HAP-1 (cell line): ENCODE data around the gene TMC1.

Experiments used
- DNase-seq, 2 experiments: peaks; one replicate each; pipeline ENCODE4 v3.0.0-alpha.2; 2016 to 2020; ENCODE audit warnings: low spot score in 2 of 2
- H3K27me3 ChIP-seq: fragments of 250-450 bp; sonication (Bioruptor Pico); 2 replicates; pipeline ENCODE4 v1.5.1; 2020; ENCODE audit warnings: low read depth, mild to moderate bottlenecking, moderate library complexity
- H3K36me3 ChIP-seq: fragments of 250-450 bp; sonication (Bioruptor Pico); replicated peaks from 2 replicates; pipeline ENCODE4 v1.5.1; 2020; ENCODE audit warnings: mild to moderate bottlenecking
- H3K4me1 ChIP-seq: fragments of 250-450 bp; sonication (Bioruptor Pico); 2 replicates; pipeline ENCODE4 v1.5.1; 2020; ENCODE audit warnings: mild to moderate bottlenecking
- H3K4me3 ChIP-seq: fragments of 250-450 bp; sonication (Bioruptor Pico); 2 replicates; pipeline ENCODE4 v1.5.1; 2020; ENCODE audit warnings: mild to moderate bottlenecking, moderate library complexity
- H3K9me3 ChIP-seq: fragments of 250-450 bp; sonication (Bioruptor Pico); 2 replicates; pipeline ENCODE4 v1.5.1; 2020; ENCODE audit warnings: mild to moderate bottlenecking, moderate library complexity
- in situ Hi-C: fragments of 300-500 bp; cut with MboI; formaldehyde crosslinking; loops from 3 replicates; pipeline ENCODE4 v1.14.3; 2020; ENCODE audit warnings: low sequenced_read_pairs, inconsistent platforms, mixed read lengths

TMC1 gene

DNA sequence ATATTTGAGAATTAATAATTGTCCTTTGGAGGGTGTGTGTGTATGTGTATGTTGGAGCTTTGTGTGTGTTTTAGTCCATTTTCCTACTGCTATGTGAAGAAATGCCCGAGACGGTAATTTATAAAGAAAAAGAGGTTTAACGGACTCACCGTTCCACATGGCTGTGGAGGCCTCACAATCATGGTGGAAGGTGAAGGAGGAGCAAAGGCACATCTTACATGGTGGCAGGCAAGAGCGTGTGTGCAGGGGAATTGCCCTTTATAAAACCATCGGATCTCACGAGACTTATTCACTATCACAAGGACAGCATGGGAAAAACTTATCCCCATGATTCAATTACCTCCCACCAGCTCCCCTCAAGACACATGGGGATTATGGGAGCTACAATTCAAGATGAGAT, 44.1 kb downstream of the TMC1 start:
- Histone ChIP-seq H3K4me3 (no peak overlapping the region), H3K9me3 (no peaks in the 10 kb centered on the region), H3K36me3 (no peaks in the 10 kb centered on the region), H3K27me3 (no peaks in the 10 kb centered on the region), H3K4me1 (peaks cover 46% of the 10 kb centered on the region)
- in situ Hi-C loops: no loop called here
- DNase-seq: no peak

DNA sequence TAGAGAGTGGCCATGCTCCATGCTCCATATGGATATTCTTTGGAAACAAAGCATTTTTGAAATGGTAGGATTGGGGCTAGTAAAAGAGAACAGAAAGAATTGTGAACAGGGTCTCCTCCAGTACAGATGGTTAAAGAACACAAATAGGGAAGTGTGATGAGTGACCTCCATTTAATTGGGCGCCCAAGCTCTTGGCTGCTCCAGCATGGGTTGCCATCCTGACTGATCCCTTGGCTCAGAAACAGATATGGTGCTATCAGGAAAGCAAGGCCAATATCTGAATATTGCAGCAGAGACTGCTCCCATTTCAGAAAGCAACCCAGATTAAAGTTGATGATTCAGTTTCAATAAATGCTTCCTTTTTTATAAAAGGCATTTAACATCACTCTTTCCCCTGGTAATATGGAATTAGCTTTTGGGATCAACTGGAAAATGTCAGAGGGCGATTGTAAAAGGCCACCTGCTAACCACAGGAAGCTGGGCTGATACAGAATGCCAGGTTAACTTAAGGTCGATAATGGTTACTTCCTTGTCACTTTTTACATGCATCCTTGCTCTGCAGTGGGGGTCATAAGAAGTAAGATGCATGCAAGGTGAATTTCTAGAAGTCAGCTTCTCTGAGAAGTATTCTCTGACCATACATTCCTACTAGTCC, 52.9 kb downstream of the TMC1 start:
- H3K4me3 ChIP-seq: no peak overlapping the region
- peaks cover 46% of the 10 kb centered on the region for H3K4me1 ChIP-seq
- no peaks in the 10 kb centered on the region for H3K36me3 ChIP-seq
- no peaks in the 10 kb centered on the region for H3K27me3 ChIP-seq
- no peaks in the 10 kb centered on the region for H3K9me3 ChIP-seq
- DNase-seq: no peak
- in situ Hi-C loops: loop anchor here (10.0 kb wide), 1 partner anchor 189 kb away; no protein-coding TSS in a partner anchor

DNA sequence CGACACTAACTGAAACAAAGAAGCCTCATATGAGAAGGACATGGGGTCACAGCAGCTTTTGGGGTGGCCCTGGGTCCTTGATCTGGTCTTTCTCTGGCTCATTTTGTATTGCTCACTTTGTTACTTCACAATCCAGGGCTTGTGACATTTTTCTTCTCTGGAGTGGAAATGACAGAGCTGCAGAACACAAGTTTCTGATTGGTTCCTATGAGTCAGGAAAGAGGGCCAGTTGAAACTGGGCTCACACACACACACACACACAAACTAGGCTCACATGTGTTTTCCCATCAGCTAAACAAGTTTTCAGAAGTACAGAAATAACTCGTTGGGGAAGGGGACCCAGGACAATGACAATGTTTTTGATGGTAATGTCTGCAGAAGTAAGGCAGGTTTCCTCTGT, 54.3 kb downstream of the TMC1 start:
- in situ Hi-C loops: loop anchor here (10.0 to 25.0 kb wide), 2 partner anchors 191 to 538 kb away; no protein-coding TSS in a partner anchor
- H3K4me1 ChIP-seq: peaks cover 51% of the 10 kb centered on the region
- H3K36me3 ChIP-seq: no peaks in the 10 kb centered on the region
- no peaks in the 10 kb centered on the region for H3K27me3 ChIP-seq
- no peak for DNase-seq
- no peaks in the 10 kb centered on the region for H3K9me3 ChIP-seq
- no peak overlapping the region for H3K4me3 ChIP-seq

DNA sequence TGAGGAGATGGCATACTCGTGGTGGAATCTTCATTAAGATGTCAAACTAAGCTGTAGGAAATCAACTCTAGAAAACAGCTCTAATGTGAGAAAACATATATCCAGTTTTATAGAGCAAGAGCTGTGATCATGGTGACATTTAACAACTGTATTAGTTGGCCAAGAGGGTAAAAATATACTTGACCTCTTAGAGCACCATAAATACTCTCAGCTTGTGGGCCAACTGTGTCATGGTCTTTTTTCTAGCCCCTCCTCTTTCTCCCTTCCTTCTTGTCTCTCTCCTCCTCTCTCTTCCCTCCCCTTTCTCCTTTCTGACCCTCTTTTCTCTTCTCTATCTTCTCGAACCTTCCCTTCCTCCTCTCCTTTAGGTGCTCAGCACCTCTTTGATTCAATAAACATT, 54.7 kb downstream of the TMC1 start:
- in situ Hi-C loops: loop anchor here (10.0 to 25.0 kb wide), 2 partner anchors 191 to 539 kb away; no protein-coding TSS in a partner anchor
- Histone ChIP-seq H3K4me1 (peaks cover 56% of the 10 kb centered on the region), H3K4me3 (no peak overlapping the region), H3K9me3 (no peaks in the 10 kb centered on the region), H3K36me3 (no peaks in the 10 kb centered on the region), H3K27me3 (no peaks in the 10 kb centered on the region)
- no peak for DNase-seq

DNA sequence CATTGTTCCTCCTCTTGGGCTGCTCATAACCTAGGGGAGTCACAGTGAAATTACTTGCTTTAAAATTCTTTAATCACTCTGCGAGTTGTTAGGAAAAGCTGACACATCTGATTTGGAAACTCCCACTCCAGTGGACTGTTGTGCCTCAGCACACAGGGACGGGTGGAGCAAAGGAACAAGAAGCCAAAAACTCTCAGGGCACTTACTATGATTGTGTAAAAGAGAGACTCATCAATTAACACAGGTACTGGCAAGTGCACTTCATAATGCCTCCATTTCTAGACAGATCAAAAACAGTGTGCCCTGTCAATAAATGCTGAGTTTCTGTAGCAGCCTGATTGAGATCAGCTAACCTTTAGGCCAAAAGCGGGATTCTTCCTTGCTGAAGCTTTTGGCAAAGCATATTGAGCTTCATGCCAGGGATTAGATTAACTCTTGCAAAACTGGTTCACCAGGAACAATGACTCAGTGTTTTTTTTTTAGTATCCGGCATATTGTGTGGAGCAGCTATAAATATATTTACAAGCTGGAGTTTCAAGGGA, 55.9 kb downstream of the TMC1 start:
- in situ Hi-C loops: loop anchor here (10.0 to 25.0 kb wide), 2 partner anchors 192 to 540 kb away; no protein-coding TSS in a partner anchor
- H3K4me1 ChIP-seq: peaks cover 68% of the 10 kb centered on the region
- H3K36me3 ChIP-seq: no peaks in the 10 kb centered on the region
- no peaks in the 10 kb centered on the region for H3K9me3 ChIP-seq
- H3K27me3 ChIP-seq: no peaks in the 10 kb centered on the region
- peak; percentile 51 to 88 for DNase-seq
- no peak overlapping the region; the same call in 1 of the 2 replicates for H3K4me3 ChIP-seq

DNA sequence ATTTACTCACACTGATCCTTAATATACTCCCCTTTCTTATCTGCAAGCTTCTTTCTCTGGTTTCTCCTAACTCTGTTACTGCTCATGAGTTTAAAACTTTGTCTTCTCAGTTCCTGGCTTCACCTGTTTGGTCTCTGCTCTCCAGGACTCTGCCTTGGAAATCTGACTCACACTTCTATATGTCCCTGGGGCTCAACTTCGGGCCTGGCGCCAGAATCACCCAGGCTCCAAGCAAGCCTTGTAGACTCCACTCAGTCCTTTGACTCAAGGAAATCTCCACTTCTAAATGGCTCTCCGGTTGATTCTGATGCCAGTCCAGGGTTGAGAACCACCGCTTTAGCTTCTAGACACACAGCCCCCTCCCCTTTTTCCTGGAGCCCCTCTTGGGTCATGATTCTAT, 57.8 kb downstream of the TMC1 start:
- Histone ChIP-seq H3K9me3 (no peaks in the 10 kb centered on the region), H3K4me1 (peaks cover 77% of the 10 kb centered on the region), H3K36me3 (no peaks in the 10 kb centered on the region), H3K27me3 (no peaks in the 10 kb centered on the region), H3K4me3 (peak overlapping the region; percentile 19)
- in situ Hi-C loops: loop anchor here (10.0 to 25.0 kb wide), 2 partner anchors 194 to 542 kb away; no protein-coding TSS in a partner anchor
- DNase-seq: peak; percentile 75 to 82

DNA sequence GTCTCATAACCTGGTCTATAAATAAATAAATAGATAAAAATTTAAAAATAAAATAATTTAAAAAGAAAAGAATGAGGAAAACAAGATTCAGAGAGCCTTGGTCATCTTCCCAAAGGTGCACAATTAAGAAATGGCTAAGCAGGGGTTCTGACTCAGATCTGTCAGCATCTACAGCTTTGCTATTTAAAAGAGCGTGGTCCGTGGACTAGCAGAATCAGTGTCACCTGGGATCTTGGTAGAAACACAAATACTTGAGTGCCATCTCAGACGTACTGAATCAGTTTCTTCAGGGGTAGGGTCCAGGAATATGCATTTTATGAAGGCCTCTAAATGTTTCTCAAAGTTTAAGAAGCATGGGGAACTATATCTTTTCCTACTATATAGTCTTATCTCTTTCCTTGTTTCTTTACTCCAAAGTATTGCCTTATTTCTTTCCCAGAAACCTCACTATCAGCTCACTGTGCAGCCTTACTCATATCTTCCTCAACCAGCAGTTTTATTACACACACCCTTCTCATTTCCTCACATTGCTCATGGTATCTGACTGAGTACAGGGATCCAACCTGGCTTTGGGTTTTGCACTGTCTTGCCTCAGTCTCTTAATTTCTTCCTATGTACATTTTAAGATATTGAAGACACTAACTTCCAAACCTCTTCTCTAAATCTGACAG, 58.6 kb downstream of the TMC1 start:
- Histone ChIP-seq H3K4me3 (no peak overlapping the region), H3K36me3 (no peaks in the 10 kb centered on the region), H3K4me1 (peaks cover 76% of the 10 kb centered on the region), H3K9me3 (no peaks in the 10 kb centered on the region), H3K27me3 (no peaks in the 10 kb centered on the region)
- no peak for DNase-seq
- in situ Hi-C loops: loop anchor here (10.0 to 25.0 kb wide), 2 partner anchors 195 to 543 kb away; no protein-coding TSS in a partner anchor

DNA sequence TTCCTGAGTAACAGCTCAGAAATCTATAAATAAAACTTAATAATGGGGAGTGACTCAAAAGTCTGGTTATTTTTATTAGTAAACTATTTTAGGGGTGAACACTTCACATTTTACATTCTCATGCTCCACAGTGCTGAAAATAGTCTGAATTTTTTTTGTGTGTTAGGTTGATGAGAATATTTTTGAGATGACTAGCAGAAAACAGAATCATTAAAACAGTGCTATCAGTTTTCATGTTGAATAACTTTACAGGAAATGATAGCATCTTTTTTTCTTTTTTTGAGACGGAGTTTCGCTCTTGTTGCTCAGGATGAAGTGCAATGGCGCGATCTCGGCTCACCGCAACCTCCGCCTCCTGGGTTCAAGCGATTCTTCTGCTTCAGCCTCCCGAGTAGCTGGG, 60.3 kb downstream of the TMC1 start:
- in situ Hi-C loops: loop anchor here (25.0 kb wide), 1 partner anchor 544 kb away; no protein-coding TSS in a partner anchor
- Histone ChIP-seq H3K4me1 (peaks cover 69% of the 10 kb centered on the region), H3K9me3 (no peaks in the 10 kb centered on the region), H3K27me3 (no peaks in the 10 kb centered on the region), H3K36me3 (no peaks in the 10 kb centered on the region), H3K4me3 (no peak overlapping the region)
- no peak for DNase-seq

DNA sequence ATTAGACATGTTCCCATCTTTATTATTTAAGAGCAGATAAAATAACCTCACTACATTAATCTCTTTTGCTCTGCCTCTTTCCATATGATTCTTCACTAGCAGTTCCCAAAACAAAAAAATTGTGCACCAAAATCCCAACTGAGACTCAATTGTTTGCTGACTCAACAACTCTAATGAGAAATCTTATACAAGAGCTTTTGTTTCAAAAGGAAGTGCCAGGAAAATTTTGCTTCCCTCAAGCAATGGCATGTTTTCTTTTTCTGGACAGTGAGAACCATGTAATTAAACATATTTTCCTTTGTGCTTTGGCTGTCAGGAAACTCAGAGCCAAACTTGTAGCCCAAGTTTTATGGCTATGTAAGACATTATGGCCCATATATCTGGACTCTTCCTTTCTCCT, 62.0 kb downstream of the TMC1 start:
- H3K36me3 ChIP-seq: no peaks in the 10 kb centered on the region
- no peak overlapping the region for H3K4me3 ChIP-seq
- H3K27me3 ChIP-seq: no peaks in the 10 kb centered on the region
- H3K9me3 ChIP-seq: no peaks in the 10 kb centered on the region
- in situ Hi-C loops: loop anchor here (25.0 kb wide), 1 partner anchor 546 kb away; no protein-coding TSS in a partner anchor
- no peak for DNase-seq
- H3K4me1 ChIP-seq: peaks cover 58% of the 10 kb centered on the region

DNA sequence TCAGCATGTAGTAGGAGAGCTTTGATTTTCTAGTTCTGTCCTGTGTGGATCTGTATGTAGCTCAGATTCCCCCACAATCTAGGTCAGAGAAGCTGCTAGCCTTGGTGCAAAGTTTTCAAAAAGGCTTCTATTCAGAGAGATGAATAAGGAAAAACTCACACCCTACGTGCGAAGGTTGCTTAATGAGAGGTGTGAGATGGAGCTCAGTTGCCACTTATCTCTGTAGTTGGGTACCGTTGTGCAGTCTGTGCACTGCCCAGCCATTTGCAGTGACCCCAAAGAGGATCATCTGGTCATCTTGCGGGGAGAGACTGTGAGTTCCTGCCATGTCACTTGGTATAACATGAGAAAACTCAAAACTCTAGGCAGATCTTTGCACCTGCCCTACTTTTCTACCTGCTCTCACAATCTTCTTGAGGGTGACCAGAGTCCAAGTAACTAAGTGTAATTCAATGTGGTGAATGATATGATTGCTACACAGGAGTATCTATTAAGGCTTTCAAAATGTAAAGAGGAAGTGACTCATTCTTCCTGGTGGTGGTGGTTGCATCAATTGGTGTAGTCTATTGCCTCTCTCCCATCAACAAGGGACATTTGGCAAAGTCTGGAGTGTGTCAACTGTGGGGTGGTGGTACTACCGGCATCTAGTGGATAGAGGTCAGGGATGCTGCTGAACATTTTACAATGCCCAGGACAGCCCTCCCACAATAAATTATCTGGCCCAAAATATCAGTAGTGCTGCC, 65.2 kb downstream of the TMC1 start:
- Histone ChIP-seq H3K9me3 (no peaks in the 10 kb centered on the region), H3K36me3 (no peaks in the 10 kb centered on the region), H3K4me1 (peaks cover 45% of the 10 kb centered on the region), H3K27me3 (no peaks in the 10 kb centered on the region), H3K4me3 (no peak overlapping the region)
- in situ Hi-C loops: loop anchor here (25.0 kb wide), 1 partner anchor 549 kb away; no protein-coding TSS in a partner anchor
- no peak for DNase-seq

DNA sequence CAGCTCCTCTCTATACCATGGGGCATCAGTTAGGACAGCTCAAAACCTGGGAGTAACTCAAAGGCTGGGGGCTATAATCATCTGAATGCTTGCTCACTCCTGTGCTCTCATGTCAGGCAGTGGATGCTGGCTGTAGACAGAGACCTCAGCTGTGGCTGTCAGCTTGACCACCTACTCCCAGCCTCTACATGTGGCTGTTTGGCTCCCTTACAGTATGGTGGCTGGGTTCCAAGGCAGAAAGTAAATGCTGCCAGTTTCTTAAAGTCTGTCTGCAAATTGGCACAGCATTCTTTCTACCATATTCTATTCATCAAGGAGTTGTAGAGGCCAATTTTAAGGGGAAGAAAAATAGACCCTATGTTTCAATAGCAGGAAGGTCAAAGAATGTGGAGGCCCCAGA, 66.9 kb downstream of the TMC1 start:
- Histone ChIP-seq H3K4me1 (peaks cover 40% of the 10 kb centered on the region), H3K27me3 (no peaks in the 10 kb centered on the region), H3K4me3 (no peak overlapping the region), H3K9me3 (no peaks in the 10 kb centered on the region), H3K36me3 (no peaks in the 10 kb centered on the region)
- in situ Hi-C loops: loop anchor here (25.0 kb wide), 1 partner anchor 551 kb away; no protein-coding TSS in a partner anchor
- DNase-seq: no peak

DNA sequence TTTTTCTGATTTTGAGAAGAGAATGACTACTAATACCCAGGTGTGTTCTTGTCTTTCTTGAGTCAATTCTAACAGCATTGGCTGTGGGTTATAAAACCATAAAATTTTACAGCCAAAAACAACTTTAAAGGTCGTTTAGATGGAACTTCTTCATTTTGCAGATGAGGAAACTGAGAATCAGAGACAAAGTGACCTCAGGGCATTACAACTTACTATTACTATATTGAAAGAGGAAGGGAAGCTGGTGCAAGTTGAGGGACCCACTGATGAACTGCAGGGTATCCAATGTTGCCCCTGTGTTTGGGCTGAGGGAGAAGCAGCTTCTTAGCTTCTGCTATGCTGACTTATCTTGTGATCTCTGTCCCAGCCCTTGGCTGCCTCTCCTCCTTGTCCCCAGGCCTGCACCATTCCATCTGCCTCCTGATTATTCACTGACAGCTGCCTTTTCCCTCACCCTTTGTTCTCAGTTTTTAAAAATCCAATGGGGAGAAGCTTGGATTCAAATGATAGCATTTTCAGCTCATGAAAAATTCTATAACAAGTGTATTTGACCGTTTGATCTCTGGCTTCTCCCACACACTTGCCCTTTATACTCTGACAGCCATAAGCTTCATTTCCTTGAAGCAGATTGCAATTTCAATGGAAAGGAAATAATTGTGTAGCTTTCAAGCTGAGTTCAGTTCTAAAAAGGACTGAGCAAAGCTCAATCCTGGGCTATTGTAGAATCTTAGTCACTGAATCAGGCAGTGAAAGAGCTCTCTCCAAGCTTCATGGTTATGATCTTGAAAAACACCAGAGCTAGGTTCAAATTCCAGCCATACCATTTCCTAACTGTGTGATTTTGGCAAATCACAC, 68.5 kb downstream of the TMC1 start:
- in situ Hi-C loops: loop anchor here (5.0 to 25.0 kb wide), 5 partner anchors 85 to 553 kb away; partner anchors contain the start of gene ZFAND5
- no peaks in the 10 kb centered on the region for H3K27me3 ChIP-seq
- no peaks in the 10 kb centered on the region for H3K9me3 ChIP-seq
- peaks cover 43% of the 10 kb centered on the region for H3K4me1 ChIP-seq
- no peak overlapping the region for H3K4me3 ChIP-seq
- DNase-seq: peak; percentile 78 to 88
- no peaks in the 10 kb centered on the region for H3K36me3 ChIP-seq
